Chondrocyte (in vitro differentiated cells): ENCODE data around the gene INO80E. TPM values are rescaled to one million over a fixed set of nuclear protein-coding genes. Genes with fewer than 3 reads are reported as not detected.

ENCODE experiments used
- DNase-seq: peaks from one replicate; pipeline ENCODE4 v3.0.0; 2021; ENCODE audit warnings: mixed read lengths, low spot score
- H3K27ac Mint-ChIP-seq: one replicate; pipeline ENCODE4 v1.8.0; 2021; ENCODE audit warnings: mild to moderate bottlenecking, moderate library complexity, mixed read lengths; ENCODE audit not compliant: unreplicated experiment
- H3K27me3 Mint-ChIP-seq: 2 replicates; pipeline ENCODE4 v1.8.0; 2021; ENCODE audit warnings: low read depth, mixed read lengths
- H3K36me3 Mint-ChIP-seq: 2 replicates; pipeline ENCODE4 v1.8.0; 2021; ENCODE audit warnings: low read depth, mixed read lengths
- H3K4me1 Mint-ChIP-seq: 2 replicates; pipeline ENCODE4 v1.8.0; 2021; ENCODE audit warnings: low read depth, mild to moderate bottlenecking, mixed read lengths
- H3K4me3 Mint-ChIP-seq: one replicate; pipeline ENCODE4 v1.8.0; 2021; ENCODE audit warnings: mild to moderate bottlenecking, moderate library complexity, mixed read lengths; ENCODE audit not compliant: unreplicated experiment
- H3K9me3 Mint-ChIP-seq: 2 replicates; pipeline ENCODE4 v1.8.0; 2021; ENCODE audit warnings: low read depth, mixed read lengths
- CTCF ChIP-seq: fragments of 200-600 bp; sonication (generic); IDR thresholded peaks from 2 replicates; pipeline ENCODE4 v1.5.0; 2021; ENCODE audit warnings: antibody characterized with exemption, mild to moderate bottlenecking, moderate library complexity
- total RNA-seq: library from RNA; stranded (reverse); gene quantifications from 3 replicates; pipeline ENCODE4 v1.2.1, GENCODE V29; 2021

INO80E gene
- total RNA-seq, 1 donor from 2014 or later = 57.1 TPM

GRCh38 chr16:30054959-30055553 is 59.0 kb downstream of the INO80E start:
- Mint-ChIP-seq H3K36me3 (no peaks in the 10 kb centered on the region), H3K4me1 (peaks cover 22% of the 10 kb centered on the region), H3K4me3 (no peak overlapping the region), H3K27ac (no peak overlapping the region), H3K9me3 (no peaks in the 10 kb centered on the region), H3K27me3 (no peaks in the 10 kb centered on the region)
- DNase-seq = no peak
- TF ChIP-seq CTCF = peak; percentile 63

Other genes with a start within 250 kb of the INO80E start
- not detected in 3 replicates for gene ZG16, start 218.0 kb upstream of the INO80E start, total RNA-seq
- gene KIF22, start 205.5 kb upstream of the INO80E start, total RNA-seq = 13.5 to 24.3 TPM (median 14.1 TPM) in 3 replicates
- gene MAZ, start 189.7 kb upstream of the INO80E start, total RNA-seq = 318 to 359 TPM (median 358 TPM) in 3 replicates
- 5.2 to 9.1 TPM (median 6.1 TPM) in 3 replicates for gene PRRT2, start 184.0 kb upstream of the INO80E start, total RNA-seq
- gene PAGR1, start 180.1 kb upstream of the INO80E start, total RNA-seq = 22.3 to 40.2 TPM (median 23.0 TPM) in 3 replicates
- 101 to 132 TPM (median 106 TPM) in 3 replicates for gene MVP, start 175.8 kb upstream of the INO80E start, total RNA-seq
- 73.5 to 79.7 TPM (median 78.3 TPM) in 3 replicates for gene CDIPT, start 133.0 kb upstream of the INO80E start, total RNA-seq
- 10.9 to 17.0 TPM (median 16.3 TPM) in 3 replicates for gene SEZ6L2, start 96.7 kb upstream of the INO80E start, total RNA-seq
- 2.4 to 3.2 TPM (median 2.9 TPM) in 3 replicates for gene ASPHD1, start 95.8 kb upstream of the INO80E start, total RNA-seq
- 19.3 to 21.1 TPM (median 20.3 TPM) in 3 replicates for gene KCTD13, start 70.0 kb upstream of the INO80E start, total RNA-seq
- 111 to 122 TPM (median 120 TPM) in 3 replicates for gene TMEM219, start 34.2 kb upstream of the INO80E start, total RNA-seq
- gene TAOK2, start 22.4 kb upstream of the INO80E start, total RNA-seq = 50.0 to 56.6 TPM (median 50.1 TPM) in 3 replicates
- 8.4 to 14.0 TPM (median 9.9 TPM) in 3 replicates for gene HIRIP3, start 624 bp upstream of the INO80E start, total RNA-seq
- gene DOC2A, start 14.8 kb downstream of the INO80E start, total RNA-seq = 0.15 to 0.29 TPM in 2 of 3 replicates, not detected in the other
- not detected in 3 replicates for gene C16orf92, start 27.0 kb downstream of the INO80E start, total RNA-seq
- 0.28 to 0.77 TPM (median 0.44 TPM) in 3 replicates for gene TLCD3B, start 35.0 kb downstream of the INO80E start, total RNA-seq
- 865 to 1,101 TPM (median 1,094 TPM) in 3 replicates for gene ALDOA, start 69.5 kb downstream of the INO80E start, total RNA-seq
- 81.0 to 90.3 TPM (median 84.7 TPM) in 3 replicates for gene PPP4C, start 79.8 kb downstream of the INO80E start, total RNA-seq
- 0.34 to 0.59 TPM (median 0.55 TPM) in 3 replicates for gene TBX6, start 95.7 kb downstream of the INO80E start, total RNA-seq
- gene YPEL3, start 100.0 kb downstream of the INO80E start, total RNA-seq = 23.3 to 31.9 TPM (median 28.1 TPM) in 3 replicates
- 1.9 to 3.2 TPM (median 2.2 TPM) in 3 replicates for gene GDPD3, start 117.3 kb downstream of the INO80E start, total RNA-seq
- 40.9 to 42.0 TPM (median 41.9 TPM) in 3 replicates for gene MAPK3, start 127.0 kb downstream of the INO80E start, total RNA-seq
- 2.2 to 3.0 TPM (median 2.9 TPM) in 3 replicates for gene CORO1A, start 187.4 kb downstream of the INO80E start, total RNA-seq
- 86.5 to 101 TPM (median 97.5 TPM) in 3 replicates for gene BOLA2B, start 197.4 kb downstream of the INO80E start, total RNA-seq
- gene SLX1A, start 197.6 kb downstream of the INO80E start, total RNA-seq = 16.1 to 44.4 TPM (median 36.9 TPM) in 3 replicates
- 14.1 to 16.6 TPM (median 14.7 TPM) in 3 replicates for gene SULT1A3, start 203.0 kb downstream of the INO80E start, total RNA-seq